ENCODE measurements around the gene RGP1. TPM values are rescaled to one million over a fixed set of nuclear protein-coding genes. Genes with fewer than 3 reads are reported as not detected.

RGP1 gene
- total and polyA plus RNA-seq, 7 donors: 10.7 to 51.0 (median 34.6) TPM

- Histone ChIP-seq H3K36me3 (ENCODE audit: insufficient read depth in 1 of 2, low read depth in 1 of 2) (no peaks in the 10 kb centered on the region), H3K4me3 (no peak overlapping the region), H3K4me1 (peaks cover 30% of the 10 kb centered on the region), H3K9me3 (no peaks in the 10 kb centered on the region), H3K27me3 (ENCODE audit: insufficient read depth in 3 of 3, low read length in 2 of 3) (no peaks in the 10 kb centered on the region), H3K27ac (no peak overlapping the region)
- DNase-seq (no peak), ATAC-seq (no peak)
- intact Hi-C loops (cut with DNase I): no loop called here
- no peak for TF ChIP-seq CTCF (IDR thresholded peaks at IDR 0.05)
- 95 to 98% (median 97%) methylated on average over 2 of the region's 2 CpGs for WGBS, 3 donors
Observed at GRCh38 chr9:35789541-35789940, 40.5 kb downstream of the RGP1 start.

DNA sequence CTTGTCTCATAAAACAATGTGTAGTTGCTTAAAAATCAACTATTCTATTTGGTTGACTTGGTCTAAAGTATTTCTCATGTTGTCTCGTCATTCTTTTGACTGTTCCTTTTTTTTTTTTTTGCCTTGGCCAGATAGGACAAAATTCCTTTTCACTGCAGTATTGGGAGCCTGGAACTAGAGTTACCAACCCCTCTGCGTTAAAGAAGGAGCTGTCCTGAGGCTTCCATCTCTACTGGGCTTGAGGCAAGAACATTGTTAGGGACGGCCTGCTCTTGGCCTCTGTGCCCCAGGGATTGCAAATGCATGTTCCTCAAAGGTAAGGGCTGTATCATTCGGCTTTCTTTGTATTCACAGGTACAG, 40.9 kb downstream of the RGP1 start:
- Histone ChIP-seq H3K9me3 (no peaks in the 10 kb centered on the region), H3K27ac (no peak overlapping the region), H3K27me3 (ENCODE audit: insufficient read depth in 3 of 3, low read length in 2 of 3) (no peaks in the 10 kb centered on the region), H3K36me3 (ENCODE audit: insufficient read depth in 1 of 2, low read depth in 1 of 2) (no peaks in the 10 kb centered on the region), H3K4me1 (peaks cover 32% of the 10 kb centered on the region), H3K4me3 (no peak overlapping the region)
- no peak for TF ChIP-seq CTCF (IDR thresholded peaks at IDR 0.05)
- DNase-seq (no peak), ATAC-seq (no peak)
- intact Hi-C loops (cut with DNase I): loop anchor here (1.0 to 2.0 kb wide), 3 partner anchors 36 to 92 kb away; no protein-coding TSS in a partner anchor
- 28 to 35% (median 34%) methylated on average over 4 of the region's 4 CpGs for WGBS, 3 donors

DNA sequence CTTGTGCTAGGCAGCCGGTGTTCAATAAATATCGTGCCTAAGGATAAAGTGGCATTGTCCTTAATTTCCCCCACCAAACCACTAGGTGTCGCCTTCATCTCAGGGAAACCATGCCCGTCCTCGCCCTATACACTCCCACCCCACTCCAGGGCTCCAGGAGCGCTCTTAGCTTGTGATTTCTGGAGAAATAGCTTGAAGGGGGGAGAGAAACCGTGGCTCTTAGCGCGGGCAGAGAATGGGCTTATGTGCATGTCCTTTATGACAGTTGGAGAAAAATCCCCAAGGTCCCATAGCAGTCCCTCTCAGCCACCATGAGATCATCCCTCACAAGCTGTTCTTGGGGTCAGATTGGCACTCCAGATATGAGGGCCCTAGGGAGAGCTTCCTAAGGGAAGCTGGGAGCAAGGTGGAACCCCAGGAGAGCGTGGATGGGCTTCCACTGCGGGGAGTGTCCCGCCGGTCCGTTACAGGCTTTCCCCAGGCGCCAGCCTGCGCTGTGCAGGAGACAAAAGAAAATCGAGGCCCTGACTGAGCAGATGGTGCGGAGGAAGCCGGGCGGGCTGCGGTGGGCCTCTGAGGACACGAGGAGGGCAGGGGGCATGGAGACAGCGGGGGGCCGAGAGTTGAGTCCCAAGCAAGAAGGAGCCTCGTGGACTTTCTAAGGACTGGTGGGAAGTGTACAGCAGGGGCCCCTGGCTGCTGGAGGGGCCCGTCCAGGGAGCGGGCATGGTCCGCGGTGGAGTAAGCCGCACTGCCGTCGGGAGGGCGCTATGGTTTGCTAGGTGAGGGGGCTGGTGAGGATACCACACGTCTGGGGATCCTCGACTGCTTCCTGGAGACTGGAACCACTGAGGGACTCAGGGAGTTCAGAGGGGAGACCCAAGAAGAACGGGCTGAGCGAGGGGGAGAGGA, 41.6 kb downstream of the RGP1 start:
- H3K4me1 ChIP-seq: peaks cover 35% of the 10 kb centered on the region
- DNase-seq (peak; percentile 63 to 79), ATAC-seq (peak; percentile 78 to 89 (median 87))
- H3K27ac ChIP-seq: peak overlapping the region; percentile 88
- WGBS, 3 donors: 29 to 31% (median 30%) methylated on average over 34 to 37 of the region's 37 CpGs
- no peaks in the 10 kb centered on the region for H3K36me3 ChIP-seq (ENCODE audit: insufficient read depth in 1 of 2, low read depth in 1 of 2)
- peak; percentile 86 for TF ChIP-seq CTCF (IDR thresholded peaks at IDR 0.05)
- intact Hi-C loops (cut with DNase I): loop anchor here (1.0 to 2.0 kb wide), 3 partner anchors 36 to 92 kb away; no protein-coding TSS in a partner anchor
- no peaks in the 10 kb centered on the region for H3K9me3 ChIP-seq
- H3K4me3 ChIP-seq: peak overlapping the region; percentile 79
- H3K27me3 ChIP-seq (ENCODE audit: insufficient read depth in 3 of 3, low read length in 2 of 3): no peaks in the 10 kb centered on the region

GRCh38 chr9:35791297-35791921, 42.3 kb downstream of the RGP1 start, which contains the start of gene NPR2:
Gene NPR2 (plus strand): TSS chr9:35791591. CDS start chr9:35792409, 818 bp downstream.
- intact Hi-C loops (cut with DNase I): loop anchor here in 1 of 2 donors (1.0 to 2.0 kb wide), 2 partner anchors 35 to 89 kb away; no protein-coding TSS in a partner anchor
- TF ChIP-seq CTCF (IDR thresholded peaks at IDR 0.05): no peak
- Histone ChIP-seq H3K9me3 (no peaks in the 10 kb centered on the region), H3K4me3 (peak within 1 kb of the TSS; percentile 79), H3K4me1 (peaks cover 35% of the 10 kb centered on the region), H3K27ac (peak within 1 kb of the TSS; percentile 88), H3K27me3 (ENCODE audit: insufficient read depth in 3 of 3, low read length in 2 of 3) (no peaks in the 10 kb centered on the region), H3K36me3 (ENCODE audit: insufficient read depth in 1 of 2, low read depth in 1 of 2) (no peaks in the 10 kb centered on the region)
- ATAC-seq (peak; percentile 61 to 76 (median 70)), DNase-seq (peak; percentile 61 to 77)
- WGBS, 3 donors: 4 to 7% (median 5%) methylated on average over 18 to 62 of the region's 64 CpGs

All from psoas muscle (tissue), 8 donors.